Liver (tissue), 3 donors: Measurements from ENCODE around the gene ZNF32.

ENCODE experiments used
- CTCF ChIP-seq: fragments of 150-350 bp; IDR thresholded peaks from 2 replicates; pipeline ENCODE4 v1.5.1; 2017; ENCODE audit warnings: improper control_type of control experiment, low read depth, low read length; ENCODE audit not compliant: missing input control
- EGR1 ChIP-seq, 2 donors: IDR thresholded peaks; 2 replicates each; pipeline ENCODE4 v1.6.1; 2016 to 2018; ENCODE audit warnings: antibody characterized with exemption in 2 of 2, low read depth in 2 of 2
- HNF4G ChIP-seq: IDR thresholded peaks from 2 replicates; pipeline ENCODE4 v1.6.1; 2016; ENCODE audit warnings: antibody characterized with exemption
- RAD21 ChIP-seq, 2 donors: IDR thresholded peaks; 2 replicates each; pipeline ENCODE4 v1.6.1; 2016; ENCODE audit warnings: antibody characterized with exemption in 2 of 2, mild to moderate bottlenecking in 2 of 2
- SP1 ChIP-seq: IDR thresholded peaks from 2 replicates; pipeline ENCODE4 v1.6.1; 2018; ENCODE audit warnings: antibody characterized with exemption, mild to moderate bottlenecking
- TAF1 ChIP-seq: conservative IDR thresholded peaks from 2 replicates; pipeline ENCODE4 v1.6.1; 2016; ENCODE audit warnings: antibody characterized with exemption, mild to moderate bottlenecking
- YY1 ChIP-seq: IDR thresholded peaks from 2 replicates; pipeline ENCODE4 v1.6.1; 2016; ENCODE audit warnings: antibody characterized with exemption, mild to moderate bottlenecking
- TF ChIP-seq, protein P1 (sequence below): IDR thresholded peaks from 2 replicates; pipeline ENCODE4 v1.6.1; 2016; ENCODE audit warnings: antibody characterized with exemption, mild to moderate bottlenecking
- TF ChIP-seq, protein P2 (sequence below): IDR thresholded peaks from 2 replicates; pipeline ENCODE4 v1.6.1; 2016; ENCODE audit warnings: antibody characterized with exemption
- TF ChIP-seq, protein P3 (sequence below): IDR thresholded peaks from 2 replicates; pipeline ENCODE4 v1.6.1; 2016; ENCODE audit warnings: antibody characterized with exemption
- donor health status: healthy.
- donor health status: healthy.

GRCh38 chr10:43647576-43647975 is 1.1 kb downstream of the ZNF32 start:
- TF ChIP-seq CTCF (no peak), TAF1 (no peak), RAD21 (IDR thresholded peaks at IDR 0.05) (no peak), EGR1 (IDR thresholded peaks at IDR 0.05; ENCODE audit: low read depth in 2 of 2) (no peak), YY1 (no peak), HNF4G (no peak), SP1 (no peak)
- TF ChIP-seq, protein P1, sequence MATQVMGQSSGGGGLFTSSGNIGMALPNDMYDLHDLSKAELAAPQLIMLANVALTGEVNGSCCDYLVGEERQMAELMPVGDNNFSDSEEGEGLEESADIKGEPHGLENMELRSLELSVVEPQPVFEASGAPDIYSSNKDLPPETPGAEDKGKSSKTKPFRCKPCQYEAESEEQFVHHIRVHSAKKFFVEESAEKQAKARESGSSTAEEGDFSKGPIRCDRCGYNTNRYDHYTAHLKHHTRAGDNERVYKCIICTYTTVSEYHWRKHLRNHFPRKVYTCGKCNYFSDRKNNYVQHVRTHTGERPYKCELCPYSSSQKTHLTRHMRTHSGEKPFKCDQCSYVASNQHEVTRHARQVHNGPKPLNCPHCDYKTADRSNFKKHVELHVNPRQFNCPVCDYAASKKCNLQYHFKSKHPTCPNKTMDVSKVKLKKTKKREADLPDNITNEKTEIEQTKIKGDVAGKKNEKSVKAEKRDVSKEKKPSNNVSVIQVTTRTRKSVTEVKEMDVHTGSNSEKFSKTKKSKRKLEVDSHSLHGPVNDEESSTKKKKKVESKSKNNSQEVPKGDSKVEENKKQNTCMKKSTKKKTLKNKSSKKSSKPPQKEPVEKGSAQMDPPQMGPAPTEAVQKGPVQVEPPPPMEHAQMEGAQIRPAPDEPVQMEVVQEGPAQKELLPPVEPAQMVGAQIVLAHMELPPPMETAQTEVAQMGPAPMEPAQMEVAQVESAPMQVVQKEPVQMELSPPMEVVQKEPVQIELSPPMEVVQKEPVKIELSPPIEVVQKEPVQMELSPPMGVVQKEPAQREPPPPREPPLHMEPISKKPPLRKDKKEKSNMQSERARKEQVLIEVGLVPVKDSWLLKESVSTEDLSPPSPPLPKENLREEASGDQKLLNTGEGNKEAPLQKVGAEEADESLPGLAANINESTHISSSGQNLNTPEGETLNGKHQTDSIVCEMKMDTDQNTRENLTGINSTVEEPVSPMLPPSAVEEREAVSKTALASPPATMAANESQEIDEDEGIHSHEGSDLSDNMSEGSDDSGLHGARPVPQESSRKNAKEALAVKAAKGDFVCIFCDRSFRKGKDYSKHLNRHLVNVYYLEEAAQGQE = no peak
- TF ChIP-seq, protein P2, sequence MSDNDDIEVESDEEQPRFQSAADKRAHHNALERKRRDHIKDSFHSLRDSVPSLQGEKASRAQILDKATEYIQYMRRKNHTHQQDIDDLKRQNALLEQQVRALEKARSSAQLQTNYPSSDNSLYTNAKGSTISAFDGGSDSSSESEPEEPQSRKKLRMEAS = no peak
- TF ChIP-seq, protein P3, sequence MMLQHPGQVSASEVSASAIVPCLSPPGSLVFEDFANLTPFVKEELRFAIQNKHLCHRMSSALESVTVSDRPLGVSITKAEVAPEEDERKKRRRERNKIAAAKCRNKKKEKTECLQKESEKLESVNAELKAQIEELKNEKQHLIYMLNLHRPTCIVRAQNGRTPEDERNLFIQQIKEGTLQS = no peak
